NOMO-1 treated with dmso at 0.1 percent for 144 hours (cell line): ENCODE results near the gene RAB36.

ENCODE experiments used
- DNase-seq: peaks from one replicate; lab custom pipeline; 2025; ENCODE audit not compliant: unreplicated experiment; lab: John Stamatoyannopoulos, UW

The RAB36 gene

GRCh38 chr22:23180893-23181720 is 35.8 kb downstream of the RAB36 start:
- DNase-seq = no peak

GRCh38 chr22:23181721-23182308 is 36.5 kb downstream of the RAB36 start:
- DNase-seq = no peak

- DNase-seq = no peak
Observed at GRCh38 chr22:23182309-23183060, 37.2 kb downstream of the RAB36 start.

GRCh38 chr22:23183061-23183698 is 37.9 kb downstream of the RAB36 start:
- no peak for DNase-seq

GRCh38 chr22:23184100-23184763 is 39.0 kb downstream of the RAB36 start:
- no peak for DNase-seq

GRCh38 chr22:23184764-23185113 is 39.5 kb downstream of the RAB36 start:
- no peak for DNase-seq

GRCh38 chr22:23187211-23187610 is 41.9 kb downstream of the RAB36 start:
- no peak for DNase-seq

- DNase-seq = no peak
Observed at GRCh38 chr22:23187871-23188700, 42.8 kb downstream of the RAB36 start.

- no peak for DNase-seq
Observed at GRCh38 chr22:23190526-23190925, 45.2 kb downstream of the RAB36 start.

GRCh38 chr22:23192133-23192532 is 46.9 kb downstream of the RAB36 start:
- DNase-seq = no peak

- DNase-seq = no peak
Observed at GRCh38 chr22:23192558-23192957, 47.3 kb downstream of the RAB36 start.

- DNase-seq = no peak
Observed at GRCh38 chr22:23193196-23193827, 48.0 kb downstream of the RAB36 start.

GRCh38 chr22:23193882-23194281 is 48.6 kb downstream of the RAB36 start:
- no peak for DNase-seq

GRCh38 chr22:23196165-23196564 is 50.9 kb downstream of the RAB36 start:
- DNase-seq = no peak

- DNase-seq = no peak
Observed at GRCh38 chr22:23197836-23198235, 52.6 kb downstream of the RAB36 start.

- DNase-seq = no peak
Observed at GRCh38 chr22:23199159-23199558, 53.9 kb downstream of the RAB36 start.

GRCh38 chr22:23200898-23201297 is 55.6 kb downstream of the RAB36 start:
- DNase-seq = no peak

- no peak for DNase-seq
Observed at GRCh38 chr22:23202812-23203451, 57.7 kb downstream of the RAB36 start.

- DNase-seq = no peak
Observed at GRCh38 chr22:23203452-23204124, 58.3 kb downstream of the RAB36 start.
